HG03097 (cell line): ENCODE data around the gene PTPRK.
"Not testable (repeated sequence)": the region's sequence is repeated elsewhere in the genome, so short reads cannot be mapped to it uniquely, and the experiment has no call there.

ENCODE experiments used
- ATAC-seq: cut with Tn5 transposase; IDR thresholded peaks from one replicate; pipeline ENCODE4 v1.9.1; 2021; ENCODE audit not compliant: unreplicated experiment, low FRiP score

Gene PTPRK

DNA sequence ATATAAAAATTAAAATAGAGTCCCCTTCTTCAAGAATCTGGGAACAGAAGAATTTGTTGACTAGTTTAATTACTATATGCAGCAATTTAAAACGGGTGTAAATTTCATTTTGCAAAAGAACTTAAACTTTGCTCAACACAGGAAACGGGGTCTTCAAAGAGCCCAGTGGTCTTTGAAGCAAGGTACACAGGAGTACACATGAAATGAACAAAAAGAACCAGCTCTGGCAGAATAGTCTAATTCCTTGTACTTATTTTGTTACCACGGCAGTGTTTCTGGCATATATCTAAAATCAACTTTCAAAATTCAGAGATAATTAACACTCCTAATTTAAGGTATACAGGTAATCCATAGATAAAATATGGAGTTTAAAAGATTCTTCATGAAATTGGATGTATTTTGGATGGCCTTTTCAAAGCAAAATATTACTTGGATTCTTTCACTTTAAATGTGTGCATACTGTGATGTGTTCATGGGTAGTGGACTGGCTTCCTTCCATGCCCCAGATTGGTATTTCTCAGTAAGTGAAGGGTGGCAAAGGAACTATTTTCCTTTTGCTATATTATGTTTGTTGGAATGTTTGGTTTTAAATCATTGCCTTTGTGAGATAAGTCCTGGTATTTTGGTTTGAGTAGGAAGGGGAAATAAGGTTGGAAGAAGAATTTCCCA, 522.8 kb downstream of the PTPRK start:
- no peak for ATAC-seq

DNA sequence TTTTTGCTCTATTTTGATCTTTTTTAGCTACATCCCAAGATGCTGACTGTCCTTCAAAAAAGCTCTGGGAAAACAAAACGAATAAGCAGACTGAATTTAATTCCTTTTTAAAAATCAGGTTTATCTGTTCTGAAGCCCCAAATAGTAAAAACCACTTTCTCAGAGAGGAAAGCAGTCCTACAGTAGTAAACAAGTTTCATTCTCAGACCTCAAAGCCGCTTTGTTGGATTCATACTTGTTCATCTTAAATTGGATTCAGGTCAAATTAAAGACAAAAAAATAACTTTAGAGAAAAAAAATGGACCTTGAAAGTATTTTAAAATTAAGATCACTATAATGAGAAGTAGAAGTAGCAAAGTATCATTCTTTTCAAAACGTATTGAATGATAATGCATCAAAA, 523.5 kb downstream of the PTPRK start:
- no peak for ATAC-seq

DNA sequence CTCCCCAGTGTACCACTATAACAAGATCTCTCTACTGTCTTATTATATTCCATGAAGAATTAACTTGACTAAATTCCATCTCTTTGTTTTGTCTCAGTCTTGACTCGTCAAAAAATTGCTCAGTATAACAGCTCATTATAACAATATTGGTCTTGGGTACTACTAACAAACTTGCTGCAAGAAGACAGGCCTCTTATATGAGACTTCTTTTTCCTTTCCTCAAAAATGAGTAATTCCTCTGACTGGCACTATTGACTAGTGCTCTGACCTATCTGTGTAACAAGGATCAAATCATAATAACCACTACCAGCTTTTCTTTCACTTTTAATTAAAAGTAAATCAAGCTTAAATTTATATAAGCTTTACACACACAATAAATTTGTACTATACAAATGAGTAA, 528.3 kb downstream of the PTPRK start:
- no peak for ATAC-seq

DNA sequence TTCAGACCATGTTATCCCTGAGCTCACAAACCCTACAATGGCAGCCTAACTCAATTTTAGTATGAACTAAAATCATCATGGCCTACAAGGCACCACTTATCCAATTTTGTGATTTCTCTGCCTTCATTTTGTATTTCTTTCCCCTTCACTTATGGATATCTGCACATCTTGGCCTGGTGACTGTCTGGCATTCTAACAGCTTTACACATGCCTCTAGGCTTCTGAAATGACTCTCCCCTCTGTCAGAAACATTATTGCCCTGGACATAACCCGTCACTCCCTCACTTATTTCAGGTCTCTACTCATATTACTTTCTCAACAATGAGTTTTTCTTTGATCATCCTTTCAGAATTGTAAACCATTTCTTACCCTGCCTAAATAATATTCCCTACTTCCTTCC, 530.3 kb downstream of the PTPRK start:
- ATAC-seq, result no peak

DNA sequence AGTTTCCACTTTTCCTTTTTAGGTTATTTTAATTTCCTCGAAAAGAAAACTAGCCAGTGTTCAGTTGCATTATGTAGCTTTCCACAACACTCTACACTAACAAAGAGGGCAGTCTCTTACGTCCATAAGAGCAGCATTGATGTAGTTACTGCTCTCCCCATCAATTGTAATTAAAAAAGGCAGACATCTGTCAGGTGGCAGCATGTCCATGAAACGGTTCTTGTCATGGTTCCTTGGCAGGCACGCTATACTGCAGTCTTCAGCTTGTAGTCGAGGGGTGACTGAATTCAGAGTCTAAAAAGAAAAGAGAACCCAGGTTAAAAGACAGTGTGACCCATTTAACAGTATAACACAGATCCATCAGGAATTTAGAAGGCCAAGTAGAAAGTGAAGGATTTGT, 539.4 kb downstream of the PTPRK start:
- no peak for ATAC-seq

DNA sequence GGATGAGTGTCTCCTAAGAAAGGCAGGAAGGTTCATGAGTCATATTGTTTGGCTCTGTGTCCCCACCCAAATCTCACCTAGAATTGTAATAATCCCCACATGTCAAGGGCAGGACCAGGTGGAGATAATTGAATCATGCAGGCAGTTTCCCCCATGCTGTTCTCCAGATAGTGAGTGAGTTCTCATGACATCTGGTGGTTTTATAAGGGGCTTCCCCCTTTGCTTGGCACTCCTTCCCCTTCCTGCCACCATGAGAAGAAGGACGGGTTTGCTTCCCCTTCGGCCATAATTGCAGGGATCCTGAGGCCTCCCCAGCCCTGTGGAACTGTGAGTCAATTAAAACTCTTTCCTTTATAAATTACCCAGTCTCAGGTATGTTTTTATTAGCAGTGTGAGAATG, 542.2 kb downstream of the PTPRK start:
- ATAC-seq, result not testable (repeated sequence)

DNA sequence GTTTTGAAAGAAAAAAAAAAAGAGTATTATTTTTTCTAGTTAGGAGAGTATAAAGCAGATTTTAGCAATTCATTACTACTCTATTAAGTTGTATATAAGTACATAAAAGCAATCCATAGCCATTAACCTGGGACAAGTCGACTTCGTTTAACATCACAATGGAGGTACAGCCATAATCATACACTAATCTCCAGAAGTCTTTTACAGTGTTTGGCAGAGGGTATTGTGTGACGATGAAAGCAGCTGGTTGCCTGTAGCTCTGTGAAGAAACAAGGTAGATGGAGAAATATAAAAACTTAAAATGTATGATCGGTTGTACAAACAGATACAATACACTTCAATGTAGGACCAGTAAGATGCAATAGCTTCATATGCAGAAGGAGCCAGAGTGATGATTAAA, 543.6 kb downstream of the PTPRK start:
- ATAC-seq, result no peak

DNA sequence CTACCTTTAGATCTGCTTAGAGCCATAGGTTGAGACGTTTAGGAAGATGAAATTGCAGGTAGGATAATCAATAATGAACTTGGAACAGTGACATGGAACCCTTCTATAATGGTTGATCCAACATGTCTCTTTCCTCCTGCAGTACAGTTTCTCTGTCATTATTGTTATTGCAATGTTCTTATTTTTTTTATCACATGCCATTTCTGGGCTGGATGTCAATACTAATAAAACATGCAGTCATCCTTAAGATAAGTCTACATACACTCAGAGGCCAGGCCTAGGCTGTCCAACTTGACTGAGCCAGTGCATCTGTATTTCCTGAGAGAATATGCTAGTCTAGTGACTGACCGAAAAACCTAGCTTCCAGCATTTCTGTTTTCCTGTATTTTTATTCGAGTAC, 544.3 kb downstream of the PTPRK start:
- no peak for ATAC-seq

DNA sequence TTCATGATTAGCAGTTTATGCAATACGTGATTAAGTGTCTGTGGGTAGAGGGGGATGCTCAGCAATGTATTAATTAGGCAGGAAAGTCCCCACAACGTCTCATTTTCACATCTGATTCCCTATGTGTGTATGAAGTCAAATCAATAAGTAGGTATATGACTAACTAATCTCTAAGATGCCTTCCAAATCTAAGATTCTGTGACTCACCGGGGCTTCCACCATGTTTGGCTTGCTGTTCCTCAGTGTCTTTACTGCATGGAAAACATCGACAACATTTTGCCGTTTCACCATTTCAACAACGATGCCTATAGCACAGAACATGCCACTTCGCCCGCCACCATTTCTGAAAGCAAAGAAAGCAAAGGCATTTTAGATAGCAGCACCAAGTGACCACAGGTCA, 547.6 kb downstream of the PTPRK start:
- no peak for ATAC-seq

DNA sequence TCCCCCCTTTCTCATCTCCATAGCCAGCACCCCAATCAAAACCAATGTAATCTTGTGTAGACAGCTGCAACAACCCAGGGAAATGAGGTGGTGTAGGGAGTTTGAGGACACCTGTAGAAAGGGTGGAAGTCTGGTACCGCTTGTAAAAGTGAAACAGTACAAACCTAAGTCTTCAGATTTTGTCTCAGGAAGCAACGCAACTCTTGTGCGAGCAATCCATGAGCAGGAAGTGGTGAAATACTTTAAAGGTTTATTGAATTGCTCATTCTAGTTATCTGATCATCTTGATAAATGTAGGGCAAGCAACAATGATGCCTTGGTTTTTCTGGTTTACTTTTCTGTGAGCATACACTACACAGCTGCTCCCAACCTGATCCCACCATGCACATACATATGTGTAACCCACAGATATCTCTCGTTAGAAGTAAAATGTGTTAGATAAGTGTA, 548.4 kb downstream of the PTPRK start:
- no peak for ATAC-seq

DNA sequence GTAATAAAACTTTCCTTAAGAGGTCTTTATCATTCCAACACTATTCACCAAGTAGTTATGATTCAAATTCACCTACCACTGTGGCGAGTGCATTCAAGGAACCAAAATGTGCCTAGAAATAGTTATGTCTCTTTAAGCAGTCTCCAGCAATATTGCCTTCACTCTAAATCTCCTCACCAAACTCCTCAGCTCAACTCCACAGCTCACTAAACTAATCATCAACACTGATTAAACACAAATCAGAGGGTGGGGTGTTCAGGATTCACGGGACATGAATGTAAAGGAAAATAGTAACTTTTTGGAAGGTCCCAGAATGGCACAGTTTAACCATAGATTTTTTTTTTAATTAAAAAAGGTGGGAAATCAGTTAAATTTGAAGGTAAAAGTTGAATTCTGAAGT, 549.0 kb downstream of the PTPRK start:
- ATAC-seq, result no peak

DNA sequence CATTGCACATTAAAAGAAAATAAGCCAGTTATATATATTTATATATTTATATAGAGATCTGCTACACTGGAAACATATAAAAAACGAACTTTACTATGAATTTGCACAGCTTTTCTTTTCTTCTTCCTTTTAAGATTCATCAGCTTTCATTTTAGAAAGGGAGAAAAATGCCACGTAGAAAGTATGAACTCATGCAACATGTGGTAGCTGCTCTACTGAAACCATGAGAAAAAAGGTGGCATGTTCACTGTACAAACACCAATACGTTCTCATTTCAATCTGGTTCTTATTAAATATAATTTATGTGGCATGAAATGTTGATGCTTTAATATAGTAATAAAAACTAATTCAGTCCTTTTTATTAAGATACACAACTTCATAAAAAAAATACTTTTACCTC, 550.7 kb downstream of the PTPRK start:
- no peak for ATAC-seq

DNA sequence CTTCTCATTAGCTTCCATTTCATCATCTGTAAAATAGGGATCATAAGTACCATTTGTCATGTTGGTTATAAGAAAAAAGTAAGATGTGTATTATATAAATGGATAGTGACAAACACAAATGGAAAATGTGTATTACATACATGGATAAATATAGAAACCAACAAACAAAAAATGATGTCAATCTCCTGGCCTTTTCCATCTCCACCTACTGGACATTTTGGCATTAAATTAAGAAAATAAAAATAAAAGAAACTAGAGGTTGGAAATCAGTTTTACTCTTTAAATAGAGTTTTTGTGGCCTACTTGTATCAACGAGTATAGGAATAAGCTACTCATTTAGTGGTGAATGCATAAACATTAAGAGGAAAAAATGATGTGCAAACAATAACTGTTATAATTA, 552.0 kb downstream of the PTPRK start:
- ATAC-seq, result no peak

DNA sequence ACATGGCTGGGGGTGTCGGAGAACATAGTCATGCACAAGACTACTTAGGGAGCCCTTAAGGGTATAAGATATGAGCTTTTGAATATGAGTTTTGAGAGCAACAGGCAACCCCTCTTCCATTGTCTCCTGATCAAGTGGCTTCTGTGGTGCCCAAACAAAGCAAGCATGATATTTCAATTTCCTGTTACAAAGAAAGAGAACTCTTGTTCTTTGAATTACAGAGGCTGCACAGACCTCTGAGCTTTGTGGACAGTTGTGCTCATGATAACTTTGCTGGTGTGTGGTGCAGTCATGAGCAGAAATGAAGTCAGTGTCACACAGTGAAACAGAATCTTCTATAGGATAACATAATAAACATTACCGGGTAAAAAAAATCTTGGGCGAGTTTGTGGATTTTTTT, 552.7 kb downstream of the PTPRK start:
- ATAC-seq, result no peak

DNA sequence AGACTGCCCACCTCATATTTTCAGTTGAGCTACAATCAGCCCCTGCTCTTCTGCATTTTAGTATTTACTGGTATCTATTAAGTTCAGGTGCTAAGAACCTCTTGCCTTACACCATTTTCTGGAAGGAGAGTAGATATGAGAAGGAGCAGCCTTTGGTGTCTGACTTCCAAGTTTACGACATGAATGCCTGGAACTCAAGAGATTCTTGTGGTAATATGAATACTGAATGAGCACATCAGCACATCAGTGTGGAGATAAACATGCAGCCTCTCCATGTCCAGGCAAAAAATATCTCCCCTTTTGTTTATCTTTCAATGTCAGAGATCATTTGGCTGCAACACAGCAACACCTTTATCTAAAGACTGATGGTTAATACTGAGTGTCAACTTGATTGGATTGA, 553.8 kb downstream of the PTPRK start:
- ATAC-seq, result no peak

DNA sequence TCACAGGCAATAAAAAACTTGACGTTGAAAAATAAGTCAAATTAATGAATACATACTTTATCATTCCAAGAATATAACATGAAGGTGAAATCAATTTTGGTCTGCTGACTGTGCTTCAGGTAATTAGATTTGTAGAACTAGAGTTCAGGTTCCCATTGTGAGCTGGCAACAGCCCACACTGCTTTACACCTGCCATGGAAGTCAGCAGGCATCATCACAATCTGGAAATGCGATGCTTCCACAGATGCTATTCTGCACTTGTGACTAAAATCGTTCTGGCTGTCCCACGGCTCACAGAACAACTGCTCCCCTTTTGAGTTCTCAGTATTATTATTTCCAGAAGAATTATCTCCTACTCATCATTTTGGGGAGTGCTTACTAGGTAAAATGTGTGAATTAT, 556.9 kb downstream of the PTPRK start:
- no peak for ATAC-seq

DNA sequence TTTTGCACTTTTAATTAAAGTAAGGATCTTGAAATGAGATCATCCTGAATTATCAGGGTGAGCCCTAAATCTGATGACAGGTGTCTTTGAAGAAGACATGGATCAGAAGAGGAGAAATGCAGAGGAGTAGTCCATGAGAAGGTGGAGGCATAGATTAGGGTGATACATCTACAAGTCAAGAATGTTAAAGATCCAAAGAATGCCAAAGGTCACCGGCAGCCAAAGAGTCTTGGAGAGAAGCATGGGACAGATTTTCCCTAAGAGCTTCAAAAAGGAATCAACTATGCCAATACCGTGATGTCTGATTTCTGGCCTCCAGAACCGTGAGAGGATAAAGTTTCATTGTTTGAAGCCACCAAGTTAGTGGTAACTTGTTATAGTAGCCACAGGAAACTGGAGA, 560.5 kb downstream of the PTPRK start:
- no peak for ATAC-seq

DNA sequence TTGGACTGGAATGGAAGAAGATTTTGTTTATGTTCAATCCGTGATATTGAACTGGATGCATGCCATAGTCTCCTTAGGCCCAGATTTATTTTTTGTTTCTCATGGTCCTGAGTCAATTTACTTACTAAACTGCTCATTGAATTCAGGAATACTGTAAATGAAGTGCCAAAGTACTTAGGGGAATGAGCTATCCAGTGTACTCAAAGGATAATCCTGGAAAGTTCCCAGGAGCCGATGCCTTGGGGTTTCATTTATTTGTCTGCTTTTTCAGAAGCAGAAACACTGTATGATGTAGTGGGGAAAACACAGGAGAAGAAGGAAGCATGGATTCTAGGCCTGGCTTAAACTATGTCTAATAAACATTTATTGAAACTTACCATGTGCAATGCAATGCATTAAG, 563.4 kb downstream of the PTPRK start:
- no peak for ATAC-seq

DNA sequence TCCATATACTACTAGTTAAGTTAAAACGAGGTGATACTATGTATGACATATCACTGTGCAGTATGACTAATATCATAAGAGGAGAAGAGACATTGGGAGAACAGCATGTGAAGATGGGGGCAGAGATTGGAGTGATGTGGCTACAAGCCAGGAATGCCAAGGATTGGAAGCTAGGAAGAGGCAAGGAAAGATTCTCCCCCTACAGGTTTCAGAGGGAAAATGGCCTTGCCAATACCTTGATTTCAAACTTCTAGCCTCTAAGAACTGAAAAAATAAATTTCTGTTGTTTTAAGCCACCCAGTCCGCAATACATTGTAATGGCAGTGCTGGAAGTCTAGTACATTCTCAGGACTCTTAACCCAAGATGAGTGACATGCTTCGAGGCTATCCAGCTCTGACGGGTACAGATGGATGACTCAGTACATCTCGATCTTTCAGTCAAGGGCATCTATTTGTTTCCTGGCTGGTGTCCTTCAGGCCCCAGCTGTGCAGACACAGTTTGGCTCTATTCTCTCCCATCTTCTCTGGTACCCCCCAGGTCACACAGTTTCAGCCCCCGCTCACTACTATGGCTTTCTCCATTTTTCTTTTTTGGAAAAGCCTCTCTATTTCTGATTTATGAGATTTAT, 564.0 kb downstream of the PTPRK start:
- no peak for ATAC-seq

DNA sequence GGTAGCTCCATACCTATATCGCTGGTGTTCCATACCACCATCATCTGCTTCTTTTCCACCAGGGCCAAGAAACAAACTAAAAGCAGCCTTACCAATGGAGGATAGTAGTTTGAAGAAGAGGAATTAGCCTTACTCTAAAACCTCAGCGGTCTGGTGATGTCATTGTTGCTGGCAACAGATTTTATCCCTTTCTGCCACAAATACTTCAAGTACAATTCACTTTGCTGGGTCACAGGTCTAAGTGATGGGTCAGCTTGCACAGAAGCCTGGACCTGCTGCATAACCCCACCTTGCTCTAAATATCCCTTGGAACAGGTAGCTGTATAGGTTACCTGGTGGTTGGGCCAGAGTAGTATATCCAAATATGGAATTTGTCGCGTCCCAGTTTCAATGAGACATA, 566.3 kb downstream of the PTPRK start:
- ATAC-seq, result no peak

DNA sequence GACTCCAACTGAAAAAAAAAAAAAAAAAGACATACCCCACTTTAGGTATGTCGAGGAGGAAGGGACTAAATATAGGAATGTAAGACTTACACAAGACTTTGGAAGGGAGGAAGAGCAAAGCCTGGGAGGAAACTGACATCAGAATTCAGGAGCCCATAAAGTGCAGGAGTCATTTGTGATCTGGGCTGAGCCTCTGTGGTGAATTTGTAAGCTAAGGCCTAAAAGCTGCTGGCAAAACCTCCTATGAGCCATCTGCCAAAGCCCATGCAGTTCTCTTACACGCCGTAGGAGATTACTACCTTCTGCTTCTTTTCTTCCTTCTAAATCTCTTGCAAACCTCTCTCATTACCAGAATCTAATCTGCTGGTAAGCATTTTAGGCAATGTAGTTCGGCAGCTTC, 567.6 kb downstream of the PTPRK start:
- no peak for ATAC-seq

DNA sequence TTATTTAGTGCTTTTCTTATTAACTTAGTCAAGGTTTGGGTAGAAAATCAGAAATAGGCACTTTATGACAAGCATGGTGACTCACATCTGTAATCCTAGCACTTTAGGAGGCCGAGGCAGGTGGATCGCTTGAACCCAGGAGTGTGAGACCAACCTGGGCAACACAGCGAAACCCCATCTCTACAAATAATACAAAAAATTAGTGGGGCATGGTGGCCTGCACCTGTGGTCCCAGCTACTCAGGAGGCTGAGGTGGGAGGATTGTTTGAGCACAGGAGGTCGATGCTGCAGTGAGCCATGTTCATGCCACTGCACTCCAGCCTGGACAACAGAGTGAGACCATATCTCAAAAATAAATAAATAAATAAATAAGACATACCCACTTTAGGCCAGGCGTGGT, 568.2 kb downstream of the PTPRK start:
- ATAC-seq, result no peak
